Esophagus squamous epithelium (tissue), 5 donors: ENCODE measurements around the gene ACSS3. TPM values are rescaled to one million over a fixed set of nuclear protein-coding genes. Genes with fewer than 3 reads are reported as not detected.

Experiments
- DNase-seq: peaks from one replicate; lab custom pipeline; 2025; lab: John Stamatoyannopoulos, UW
- H3K27ac ChIP-seq, 4 donors: fragments of 200-600 bp; sonication (generic); one replicate each; pipeline ENCODE4 v1.5.1; 2016 to 2019; ENCODE audit warnings: mild to moderate bottlenecking in 1 of 4
- H3K27me3 ChIP-seq, 4 donors: fragments of 200-600 bp; sonication (generic); 1 replicate in 3 of 4; 2 replicates in 1 of 4; pipeline versions ENCODE4 v1.5.1 to v1.6.0; 2017 to 2021; ENCODE audit warnings: antibody characterized with exemption in 1 of 4
- H3K36me3 ChIP-seq, 3 donors: fragments of 200-600 bp; sonication (generic); one replicate each; pipeline ENCODE4 v1.5.1; 2016 to 2019
- H3K4me1 ChIP-seq, 3 donors: fragments of 200-600 bp; sonication (generic); one replicate each; pipeline ENCODE4 v1.5.1; 2017 to 2019
- H3K4me3 ChIP-seq, 4 donors: fragments of 200-600 bp; sonication (generic); 1 replicate in 3 of 4; 2 replicates in 1 of 4; pipeline ENCODE4 v1.5.1; 2016 to 2019; ENCODE audit warnings: mild to moderate bottlenecking in 2 of 4, moderate library complexity in 1 of 4
- H3K9me3 ChIP-seq, 3 donors: fragments of 200-600 bp; sonication (generic); one replicate each; pipeline ENCODE4 v1.5.1; 2016 to 2019
- CTCF ChIP-seq, 6 experiments: fragments of 450-650 bp in 4 of 6; fragments of 200-600 bp in 2 of 6; sonication (generic) in 2 of 6; IDR thresholded peaks; one replicate each; pipeline ENCODE4 v1.5.1; 2016 to 2019; ENCODE audit warnings: antibody characterized with exemption in 6 of 6, mild to moderate bottlenecking in 4 of 6, moderate library complexity in 4 of 6
- POLR2A ChIP-seq, 4 donors: fragments of 450-650 bp; IDR thresholded peaks; one replicate each; pipeline ENCODE4 v1.6.1; 2017; ENCODE audit warnings: antibody characterized with exemption in 4 of 4, mild to moderate bottlenecking in 4 of 4, moderate library complexity in 3 of 4
- WGBS, 2 donors: methylation state at CpG; one replicate each; pipeline ENCODE4 v1.1.5; 2018; 5-methylcytosine and 5-hydroxymethylcytosine counted together
- intact Hi-C: fragments of 100-400 bp; cut with DNase I; formaldehyde crosslinking; loops from one replicate; pipeline ENCODE4 v1.15.0; 2022
- total RNA-seq, 4 donors: library from RNA; depleted of rRNA; stranded (reverse); fragments of >200 nt; gene quantifications; one replicate each; pipeline ENCODE4 v1.1.0, GENCODE V29; 2016
- donor health status: DM: yes; HTN: yes; CAD: no.

Gene ACSS3
- total RNA-seq, 4 donors from 2014 or later = 0.35 to 7.4 (median 1.0) TPM

- TF ChIP-seq POLR2A (IDR thresholded peaks at IDR 0.05) (no peak), CTCF (IDR thresholded peaks at IDR 0.05) (no peak)
- intact Hi-C loops = no loop called here
- 57 to 79% methylated on average over 2 of the region's 2 CpGs for WGBS, 2 donors
Measured at GRCh38 chr12:81120961-81121360, 43.1 kb downstream of the ACSS3 start.

GRCh38 chr12:81123611-81124010 lies 45.7 kb downstream of the ACSS3 start:
- no peaks in the 10 kb centered on the region for H3K4me1 ChIP-seq
- intact Hi-C loops = no loop called here
- TF ChIP-seq CTCF (IDR thresholded peaks at IDR 0.05) (no peak), POLR2A (IDR thresholded peaks at IDR 0.05) (no peak)
- H3K9me3 ChIP-seq = no peaks in the 10 kb centered on the region
- H3K36me3 ChIP-seq = no peaks in the 10 kb centered on the region
- DNase-seq = no peak
- H3K27ac ChIP-seq = no peak overlapping the region
- H3K4me3 ChIP-seq = no peak overlapping the region
- no peaks in the 10 kb centered on the region for H3K27me3 ChIP-seq
- WGBS, 2 donors = 76 to 79% methylated on average over 3 of the region's 3 CpGs

More at GRCh38 chr12:81120961-81121360, 43.1 kb downstream of the ACSS3 start:
- Histone ChIP-seq H3K4me1 (no peaks in the 10 kb centered on the region), H3K9me3 (no peaks in the 10 kb centered on the region), H3K27ac (no peak overlapping the region), H3K36me3 (no peaks in the 10 kb centered on the region), H3K27me3 (no peaks in the 10 kb centered on the region), H3K4me3 (no peak overlapping the region)
- DNase-seq = no peak

- Histone ChIP-seq H3K4me1 (no peaks in the 10 kb centered on the region), H3K27ac (no peak overlapping the region), H3K36me3 (no peaks in the 10 kb centered on the region), H3K9me3 (no peaks in the 10 kb centered on the region), H3K4me3 (no peak overlapping the region), H3K27me3 (no peaks in the 10 kb centered on the region)
- no peak for TF ChIP-seq CTCF (IDR thresholded peaks at IDR 0.05)
- no peak for TF ChIP-seq POLR2A (IDR thresholded peaks at IDR 0.05)
- intact Hi-C loops = no loop called here
- WGBS, 2 donors = 83 to 85% methylated on average over 8 of the region's 8 CpGs
- no peak for DNase-seq
Measured at GRCh38 chr12:81125691-81126090, 47.8 kb downstream of the ACSS3 start.

- intact Hi-C loops = no loop called here
- no peak for TF ChIP-seq POLR2A (IDR thresholded peaks at IDR 0.05)
- peak in 5 of 6 experiments; percentile 35 to 56 (median 47) for TF ChIP-seq CTCF (IDR thresholded peaks at IDR 0.05)
- no peaks in the 10 kb centered on the region for H3K36me3 ChIP-seq
- H3K27me3 ChIP-seq = no peaks in the 10 kb centered on the region
- DNase-seq = no peak
- no peak overlapping the region for H3K4me3 ChIP-seq
- WGBS, 2 donors = 10 to 15% methylated on average over 2 of the region's 2 CpGs
- no peak overlapping the region for H3K27ac ChIP-seq
- H3K4me1 ChIP-seq = no peaks in the 10 kb centered on the region
- H3K9me3 ChIP-seq = no peaks in the 10 kb centered on the region
Measured at GRCh38 chr12:81128930-81129554, 51.2 kb downstream of the ACSS3 start.

GRCh38 chr12:81136519-81136918 lies 58.6 kb downstream of the ACSS3 start:
- Histone ChIP-seq H3K27me3 (no peaks in the 10 kb centered on the region), H3K9me3 (no peaks in the 10 kb centered on the region), H3K4me1 (no peaks in the 10 kb centered on the region), H3K27ac (no peak overlapping the region), H3K36me3 (no peaks in the 10 kb centered on the region), H3K4me3 (no peak overlapping the region)
- TF ChIP-seq CTCF (IDR thresholded peaks at IDR 0.05) = no peak
- TF ChIP-seq POLR2A (IDR thresholded peaks at IDR 0.05) = no peak
- intact Hi-C loops = no loop called here
- DNase-seq = no peak
